ENCODE data around the gene PFN1. TPM values are rescaled to one million over a fixed set of nuclear protein-coding genes. Genes with fewer than 3 reads are reported as not detected.

PFN1 gene
- total RNA-seq (244 and 280 TPM in 2 replicates), polyA plus RNA-seq (706 and 713 TPM in 2 replicates)

- Histone ChIP-seq H3K9me3 (ENCODE audit: low read depth) (no peaks in the 10 kb centered on the region), H3K4me3 (peak within 1 kb of the TSS; percentile 91), H3K9me2 (replicated peaks; ENCODE audit: insufficient read depth) (no peaks in the 10 kb centered on the region), H3K79me2 (peaks cover 47% of the 10 kb centered on the region), H4K20me1 (ENCODE audit: insufficient read depth, poor library complexity, severe bottlenecking) (peaks cover 21% of the 10 kb centered on the region), H3K27ac (peak within 1 kb of the TSS; percentile 100), H3K36me3 (replicated peaks; ENCODE audit: insufficient read depth, low read depth) (no peaks in the 10 kb centered on the region), H3K4me1 (ENCODE audit: insufficient read depth) (peaks cover 31% of the 10 kb centered on the region), H3K27me3 (no peaks in the 10 kb centered on the region), H3K4me2 (peak within 1 kb of the TSS; percentile 86), H2AFZ (peak within 1 kb of the TSS; percentile 72)
- TF ChIP-seq EZH2phosphoT487 (IDR thresholded peaks at IDR 0.05; ENCODE audit: low read depth, severe bottlenecking, unreplicated experiment) (no peak), EZH2 (IDR thresholded peaks at IDR 0.05; ENCODE audit: borderline replicate concordance) (no peak), CTCF (IDR thresholded peaks at IDR 0.05; ENCODE audit: poor library complexity) (no peak)
- peak; percentile 94 for DNase-seq (ENCODE audit: low spot score)
- 1% methylated on average over 40 of the region's 59 CpGs for WGBS (ENCODE audit: low lambda C conversion rate, missing lambda C conversion rate)
These were observed at the start of gene PFN1 for GRCh38 chr17:4948166-4948930. Gene PFN1 (minus strand): TSS chr17:4948530. CDS start chr17:4948394, 136 bp downstream.

GRCh38 chr17:4997302-4998026 is 49.1 kb upstream of the PFN1 start, which contains the start of the genes INCA1 and KIF1C:
Gene INCA1 (minus strand): TSS chr17:4997522. CDS start chr17:4994437, 3,085 bp downstream.
Gene KIF1C (plus strand): TSS chr17:4997950. CDS start chr17:5000247, 2,297 bp downstream.
- Histone ChIP-seq H3K4me2 (peak within 1 kb of the TSS; percentile 94), H3K79me2 (peaks cover 28% of the 10 kb centered on the region), H3K4me1 (ENCODE audit: insufficient read depth) (peaks cover 18% of the 10 kb centered on the region), H3K36me3 (replicated peaks; ENCODE audit: insufficient read depth, low read depth) (no peaks in the 10 kb centered on the region), H4K20me1 (ENCODE audit: insufficient read depth, poor library complexity, severe bottlenecking) (peaks cover 12% of the 10 kb centered on the region), H3K27me3 (no peaks in the 10 kb centered on the region), H2AFZ (peak within 1 kb of the TSS; percentile 72), H3K4me3 (peak within 1 kb of the TSS; percentile 98), H3K9me3 (ENCODE audit: low read depth) (no peaks in the 10 kb centered on the region), H3K27ac (peak within 1 kb of the TSS; percentile 87), H3K9me2 (replicated peaks; ENCODE audit: insufficient read depth) (no peaks in the 10 kb centered on the region)
- peak; percentile 98 for DNase-seq (ENCODE audit: low spot score)
- 0% methylated on average over 24 of the region's 93 CpGs for WGBS (ENCODE audit: low lambda C conversion rate, missing lambda C conversion rate)
- TF ChIP-seq EZH2phosphoT487 (IDR thresholded peaks at IDR 0.05; ENCODE audit: low read depth, severe bottlenecking, unreplicated experiment), result no peak
- TF ChIP-seq EZH2 (IDR thresholded peaks at IDR 0.05; ENCODE audit: borderline replicate concordance), result no peak
- no peak for TF ChIP-seq CTCF (IDR thresholded peaks at IDR 0.05; ENCODE audit: poor library complexity)

GRCh38 chr17:4994081-4994595 is 45.8 kb upstream of the PFN1 start:
- Histone ChIP-seq H3K27ac (no peak overlapping the region), H3K79me2 (peaks cover 11% of the 10 kb centered on the region), H4K20me1 (ENCODE audit: insufficient read depth, poor library complexity, severe bottlenecking) (no peaks in the 10 kb centered on the region), H3K36me3 (replicated peaks; ENCODE audit: insufficient read depth, low read depth) (no peaks in the 10 kb centered on the region), H3K9me3 (ENCODE audit: low read depth) (no peaks in the 10 kb centered on the region), H3K9me2 (replicated peaks; ENCODE audit: insufficient read depth) (no peaks in the 10 kb centered on the region), H3K4me1 (ENCODE audit: insufficient read depth) (peaks cover 5% of the 10 kb centered on the region), H2AFZ (no peak overlapping the region), H3K4me3 (no peak overlapping the region), H3K27me3 (no peaks in the 10 kb centered on the region), H3K4me2 (no peak overlapping the region)
- WGBS (ENCODE audit: low lambda C conversion rate, missing lambda C conversion rate), result 86% methylated on average over 6 of the region's 6 CpGs
- DNase-seq (ENCODE audit: low spot score), result no peak
- TF ChIP-seq CTCF (IDR thresholded peaks at IDR 0.05; ENCODE audit: poor library complexity), result no peak
- no peak for TF ChIP-seq EZH2phosphoT487 (IDR thresholded peaks at IDR 0.05; ENCODE audit: low read depth, severe bottlenecking, unreplicated experiment)
- TF ChIP-seq EZH2 (IDR thresholded peaks at IDR 0.05; ENCODE audit: borderline replicate concordance), result no peak
